ENCODE measurements around the gene SRL. TPM values are rescaled to one million over a fixed set of nuclear protein-coding genes. Genes with fewer than 3 reads are reported as not detected.

SRL gene
- polyA plus RNA-seq, 1 donor from 2014 or later: not detected

- Histone ChIP-seq H3K9me2 (ENCODE audit: insufficient read depth, low read length) (no peaks in the 10 kb centered on the region), H3K36me3 (ENCODE audit: insufficient read depth, low read length) (no peaks in the 10 kb centered on the region), H2AFZ (ENCODE audit: low read depth, low read length) (no peak overlapping the region), H4K20me1 (ENCODE audit: insufficient read depth) (no peaks in the 10 kb centered on the region), H3K79me2 (replicated peaks; ENCODE audit: insufficient read depth, low read length) (no peaks in the 10 kb centered on the region), H3K9ac (ENCODE audit: low read length) (no peak overlapping the region), H3K27ac (ENCODE audit: low read length) (no peak overlapping the region), H3K9me3 (ENCODE audit: low read length) (no peaks in the 10 kb centered on the region), H3K4me3 (ENCODE audit: low read length) (no peak overlapping the region), H3F3A (ENCODE audit: insufficient read depth, low read length, poor library complexity, severe bottlenecking) (no peaks in the 10 kb centered on the region), H3K27me3 (ENCODE audit: insufficient read depth, low read depth, low read length) (no peaks in the 10 kb centered on the region), H3K4me2 (ENCODE audit: low read length) (no peak overlapping the region)
- no peak for TF ChIP-seq REST (IDR thresholded peaks at IDR 0.05; ENCODE audit: borderline replicate concordance)
- no peak for TF ChIP-seq CTCF (IDR thresholded peaks at IDR 0.05; ENCODE audit: poor library complexity, severe bottlenecking)
- no peak for TF ChIP-seq MXI1 (conservative IDR thresholded peaks at IDR 0.05; ENCODE audit: poor library complexity, severe bottlenecking)
- no peak for TF ChIP-seq SMC3 (conservative IDR thresholded peaks at IDR 0.05; ENCODE audit: poor library complexity)
- TF ChIP-seq TAF1 (IDR thresholded peaks at IDR 0.05; ENCODE audit: low read depth): no peak
- TF ChIP-seq RAD21 (conservative IDR thresholded peaks at IDR 0.05): no peak
- no peak for TF ChIP-seq EP300 (conservative IDR thresholded peaks at IDR 0.05; ENCODE audit: poor library complexity, severe bottlenecking)
- TF ChIP-seq EZH2 (IDR thresholded peaks at IDR 0.05; ENCODE audit: borderline replicate concordance, insufficient read depth, low read length, poor library complexity, severe bottlenecking): no peak
- no peak for TF ChIP-seq POLR2AphosphoS5 (IDR thresholded peaks at IDR 0.05)
These were observed 35.2 kb downstream of the SRL start for GRCh38 chr16:4206680-4207079.

- Histone ChIP-seq H3K9me2 (ENCODE audit: insufficient read depth, low read length) (no peaks in the 10 kb centered on the region), H3K9me3 (ENCODE audit: low read length) (no peaks in the 10 kb centered on the region), H3K4me2 (ENCODE audit: low read length) (no peak overlapping the region), H4K20me1 (ENCODE audit: insufficient read depth) (no peaks in the 10 kb centered on the region), H2AFZ (ENCODE audit: low read depth, low read length) (no peak overlapping the region), H3K27me3 (ENCODE audit: insufficient read depth, low read depth, low read length) (no peaks in the 10 kb centered on the region), H3K27ac (ENCODE audit: low read length) (no peak overlapping the region), H3F3A (ENCODE audit: insufficient read depth, low read length, poor library complexity, severe bottlenecking) (no peaks in the 10 kb centered on the region), H3K79me2 (replicated peaks; ENCODE audit: insufficient read depth, low read length) (no peaks in the 10 kb centered on the region), H3K36me3 (ENCODE audit: insufficient read depth, low read length) (no peaks in the 10 kb centered on the region), H3K9ac (ENCODE audit: low read length) (no peak overlapping the region), H3K4me3 (ENCODE audit: low read length) (no peak overlapping the region)
- no peak for TF ChIP-seq TAF1 (IDR thresholded peaks at IDR 0.05; ENCODE audit: low read depth)
- no peak for TF ChIP-seq EZH2 (IDR thresholded peaks at IDR 0.05; ENCODE audit: borderline replicate concordance, insufficient read depth, low read length, poor library complexity, severe bottlenecking)
- no peak for TF ChIP-seq POLR2AphosphoS5 (IDR thresholded peaks at IDR 0.05)
- TF ChIP-seq SMC3 (conservative IDR thresholded peaks at IDR 0.05; ENCODE audit: poor library complexity): no peak
- no peak for TF ChIP-seq MXI1 (conservative IDR thresholded peaks at IDR 0.05; ENCODE audit: poor library complexity, severe bottlenecking)
- TF ChIP-seq REST (IDR thresholded peaks at IDR 0.05; ENCODE audit: borderline replicate concordance): no peak
- no peak for TF ChIP-seq CTCF (IDR thresholded peaks at IDR 0.05; ENCODE audit: poor library complexity, severe bottlenecking)
- no peak for TF ChIP-seq RAD21 (conservative IDR thresholded peaks at IDR 0.05)
- TF ChIP-seq EP300 (conservative IDR thresholded peaks at IDR 0.05; ENCODE audit: poor library complexity, severe bottlenecking): no peak
These were observed 35.9 kb downstream of the SRL start for GRCh38 chr16:4205971-4206370.
